Liver (tissue), 3 donors: ENCODE results near the gene ITIH1.

ENCODE experiments used
- ATF3 ChIP-seq: IDR thresholded peaks from 2 replicates; pipeline ENCODE4 v1.6.1; 2016; ENCODE audit warnings: antibody characterized with exemption
- CTCF ChIP-seq: fragments of 150-350 bp; IDR thresholded peaks from 2 replicates; pipeline ENCODE4 v1.5.1; 2017; ENCODE audit warnings: improper control_type of control experiment, low read depth, low read length; ENCODE audit not compliant: missing input control
- EGR1 ChIP-seq, 2 donors: IDR thresholded peaks; 2 replicates each; pipeline ENCODE4 v1.6.1; 2016 to 2018; ENCODE audit warnings: antibody characterized with exemption in 2 of 2, low read depth in 2 of 2
- FOXA1 ChIP-seq: IDR thresholded peaks from 2 replicates; pipeline ENCODE4 v1.6.1; 2016; ENCODE audit warnings: antibody characterized with exemption
- GABPA ChIP-seq, 2 donors: IDR thresholded peaks in 1 of 2; conservative IDR thresholded peaks in 1 of 2; 2 replicates each; pipeline ENCODE4 v1.6.1; 2016; ENCODE audit warnings: antibody characterized with exemption in 2 of 2, mild to moderate bottlenecking in 1 of 2, moderate library complexity in 1 of 2
- JUND ChIP-seq, 2 donors: IDR thresholded peaks; 2 replicates each; pipeline ENCODE4 v1.6.1; 2016; ENCODE audit warnings: antibody characterized with exemption in 2 of 2
- MAX ChIP-seq: IDR thresholded peaks from 2 replicates; pipeline ENCODE4 v1.6.1; 2016; ENCODE audit warnings: antibody characterized with exemption
- RAD21 ChIP-seq, 2 donors: IDR thresholded peaks; 2 replicates each; pipeline ENCODE4 v1.6.1; 2016; ENCODE audit warnings: antibody characterized with exemption in 2 of 2, mild to moderate bottlenecking in 2 of 2
- RXRA ChIP-seq, 2 donors: IDR thresholded peaks; 2 replicates each; pipeline ENCODE4 v1.6.1; 2017 to 2018; ENCODE audit warnings: antibody characterized with exemption in 2 of 2, mild to moderate bottlenecking in 1 of 2
- SP1 ChIP-seq: IDR thresholded peaks from 2 replicates; pipeline ENCODE4 v1.6.1; 2018; ENCODE audit warnings: antibody characterized with exemption, mild to moderate bottlenecking
- YY1 ChIP-seq: IDR thresholded peaks from 2 replicates; pipeline ENCODE4 v1.6.1; 2016; ENCODE audit warnings: antibody characterized with exemption, mild to moderate bottlenecking
- TF ChIP-seq, protein P1 (sequence below): IDR thresholded peaks from 2 replicates; pipeline ENCODE4 v1.6.1; 2016; ENCODE audit warnings: antibody characterized with exemption, mild to moderate bottlenecking
- donor health status: healthy.
- donor health status: healthy.

GRCh38 chr3:52831500-52832301, 54.3 kb downstream of the ITIH1 start:
- TF ChIP-seq JUND (IDR thresholded peaks at IDR 0.05): peak; percentile 97
- no peak for TF ChIP-seq CTCF
- TF ChIP-seq, protein P1, sequence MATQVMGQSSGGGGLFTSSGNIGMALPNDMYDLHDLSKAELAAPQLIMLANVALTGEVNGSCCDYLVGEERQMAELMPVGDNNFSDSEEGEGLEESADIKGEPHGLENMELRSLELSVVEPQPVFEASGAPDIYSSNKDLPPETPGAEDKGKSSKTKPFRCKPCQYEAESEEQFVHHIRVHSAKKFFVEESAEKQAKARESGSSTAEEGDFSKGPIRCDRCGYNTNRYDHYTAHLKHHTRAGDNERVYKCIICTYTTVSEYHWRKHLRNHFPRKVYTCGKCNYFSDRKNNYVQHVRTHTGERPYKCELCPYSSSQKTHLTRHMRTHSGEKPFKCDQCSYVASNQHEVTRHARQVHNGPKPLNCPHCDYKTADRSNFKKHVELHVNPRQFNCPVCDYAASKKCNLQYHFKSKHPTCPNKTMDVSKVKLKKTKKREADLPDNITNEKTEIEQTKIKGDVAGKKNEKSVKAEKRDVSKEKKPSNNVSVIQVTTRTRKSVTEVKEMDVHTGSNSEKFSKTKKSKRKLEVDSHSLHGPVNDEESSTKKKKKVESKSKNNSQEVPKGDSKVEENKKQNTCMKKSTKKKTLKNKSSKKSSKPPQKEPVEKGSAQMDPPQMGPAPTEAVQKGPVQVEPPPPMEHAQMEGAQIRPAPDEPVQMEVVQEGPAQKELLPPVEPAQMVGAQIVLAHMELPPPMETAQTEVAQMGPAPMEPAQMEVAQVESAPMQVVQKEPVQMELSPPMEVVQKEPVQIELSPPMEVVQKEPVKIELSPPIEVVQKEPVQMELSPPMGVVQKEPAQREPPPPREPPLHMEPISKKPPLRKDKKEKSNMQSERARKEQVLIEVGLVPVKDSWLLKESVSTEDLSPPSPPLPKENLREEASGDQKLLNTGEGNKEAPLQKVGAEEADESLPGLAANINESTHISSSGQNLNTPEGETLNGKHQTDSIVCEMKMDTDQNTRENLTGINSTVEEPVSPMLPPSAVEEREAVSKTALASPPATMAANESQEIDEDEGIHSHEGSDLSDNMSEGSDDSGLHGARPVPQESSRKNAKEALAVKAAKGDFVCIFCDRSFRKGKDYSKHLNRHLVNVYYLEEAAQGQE: no peak
- no peak for TF ChIP-seq EGR1 (IDR thresholded peaks at IDR 0.05; ENCODE audit: low read depth in 2 of 2)
- TF ChIP-seq ATF3: peak; percentile 88
- TF ChIP-seq YY1: no peak
- no peak for TF ChIP-seq MAX
- TF ChIP-seq RAD21 (IDR thresholded peaks at IDR 0.05): peak in 1 of 2 donors; percentile 15
- no peak for TF ChIP-seq GABPA (IDR thresholded peaks at IDR 0.05 in 1 of 2, conservative IDR thresholded peaks at IDR 0.05 in 1 of 2)
- TF ChIP-seq RXRA (IDR thresholded peaks at IDR 0.05): peak in 1 of 2 donors; percentile 42
- no peak for TF ChIP-seq SP1
- TF ChIP-seq FOXA1: no peak
